Stimulated activated CD4-positive, alpha-beta T cell treated with anti-CD3 and anti-CD28 coated beads, Interleukin-4, amount 100 ng/mL, for 4 hours (primary cell): Measurements from ENCODE around the gene RTP5.
A peak's percentile ranks its signal among the peaks of the same experiment; 100 is the strongest.

Experiments used
- DNase-seq, 2 experiments: peaks; one replicate each; pipeline ENCODE4 v3.0.0-alpha.2; 2020

RTP5 gene

GRCh38 chr2:241844066-241844728, 25.3 kb upstream of the RTP5 start:
- DNase-seq, result peak; percentile 83 to 86

- no peak for DNase-seq
These were observed 24.5 kb upstream of the RTP5 start for GRCh38 chr2:241844831-241845578.

- DNase-seq, result no peak
These were observed 23.1 kb upstream of the RTP5 start for GRCh38 chr2:241846406-241846805.

- no peak for DNase-seq
These were observed 20.5 kb upstream of the RTP5 start for GRCh38 chr2:241848761-241849615.

- no peak for DNase-seq
These were observed 19.6 kb upstream of the RTP5 start for GRCh38 chr2:241849616-241850543.

GRCh38 chr2:241850544-241851324, 18.8 kb upstream of the RTP5 start:
- no peak for DNase-seq

- DNase-seq, result no peak
These were observed 18.0 kb upstream of the RTP5 start for GRCh38 chr2:241851325-241852115.

- no peak for DNase-seq
These were observed 17.2 kb upstream of the RTP5 start for GRCh38 chr2:241852116-241852980.

- DNase-seq, result no peak
These were observed 16.4 kb upstream of the RTP5 start for GRCh38 chr2:241852981-241853631.

GRCh38 chr2:241853651-241854341, 15.7 kb upstream of the RTP5 start:
- no peak for DNase-seq

GRCh38 chr2:241854342-241855244, 14.9 kb upstream of the RTP5 start:
- DNase-seq, result no peak

- no peak for DNase-seq
These were observed 14.2 kb upstream of the RTP5 start for GRCh38 chr2:241855245-241855887.

- DNase-seq, result no peak
These were observed 13.6 kb upstream of the RTP5 start for GRCh38 chr2:241855888-241856422.

GRCh38 chr2:241857041-241857541, 12.4 kb upstream of the RTP5 start:
- DNase-seq, result no peak

- no peak for DNase-seq
These were observed 11.9 kb upstream of the RTP5 start for GRCh38 chr2:241857572-241858121.
